NCI-H748 treated with DMSO at 0.1 percent for 48 hours (cell line): Measurements from ENCODE around the gene BTLA.
"Not testable (repeated sequence)": the region's sequence is repeated elsewhere in the genome, so short reads cannot be mapped to it uniquely, and the experiment has no call there.

Source experiments
- DNase-seq: peaks from one replicate; lab custom pipeline; 2025; lab: John Stamatoyannopoulos, UW

BTLA gene

GRCh38 chr3:112498914-112499711 is at the start of gene BTLA:
Gene BTLA (minus strand): TSS chr3:112499472. CDS start chr3:112499358, 114 bp downstream.
- no peak for DNase-seq

- no peak for DNase-seq
Observed at GRCh38 chr3:112546216-112546759, 47.0 kb upstream of the BTLA start.

- no peak for DNase-seq
Observed at GRCh38 chr3:112539825-112540650, 40.8 kb upstream of the BTLA start.

- DNase-seq = no peak
Observed at GRCh38 chr3:112531358-112531781, 32.1 kb upstream of the BTLA start.

- no peak for DNase-seq
Observed at GRCh38 chr3:112530573-112530972, 31.3 kb upstream of the BTLA start.

GRCh38 chr3:112524127-112524526 is 24.9 kb upstream of the BTLA start:
- DNase-seq = not testable (repeated sequence)

- DNase-seq = peak; percentile 6
Observed at GRCh38 chr3:112519424-112520001, 20.2 kb upstream of the BTLA start.

- DNase-seq = not testable (repeated sequence)
Observed at GRCh38 chr3:112518970-112519369, 19.7 kb upstream of the BTLA start.

- no peak for DNase-seq
Observed at GRCh38 chr3:112514527-112515128, 15.4 kb upstream of the BTLA start.

- no peak for DNase-seq
Observed at GRCh38 chr3:112512320-112512719, 13.0 kb upstream of the BTLA start.

- no peak for DNase-seq
Observed at GRCh38 chr3:112508860-112509259, 9.6 kb upstream of the BTLA start.

- DNase-seq = no peak
Observed at GRCh38 chr3:112508261-112508660, 9.0 kb upstream of the BTLA start.

- DNase-seq = no peak
Observed at GRCh38 chr3:112505907-112506306, 6.6 kb upstream of the BTLA start.

GRCh38 chr3:112504123-112504522 is 4.9 kb upstream of the BTLA start:
- no peak for DNase-seq

GRCh38 chr3:112503304-112503972 is 4.2 kb upstream of the BTLA start:
- DNase-seq = no peak

- DNase-seq = no peak
Observed at GRCh38 chr3:112500621-112501020, 1.3 kb upstream of the BTLA start.

GRCh38 chr3:112497897-112498548 is 1.2 kb downstream of the BTLA start:
- DNase-seq = no peak

GRCh38 chr3:112496366-112497067 is 2.8 kb downstream of the BTLA start:
- no peak for DNase-seq

GRCh38 chr3:112494448-112494767 is 4.9 kb downstream of the BTLA start:
- not testable (repeated sequence) for DNase-seq

GRCh38 chr3:112492124-112492523 is 7.1 kb downstream of the BTLA start:
- DNase-seq = no peak
